ENCODE measurements around the gene EIPR1.
"Not testable (repeated sequence)": the region's sequence is repeated elsewhere in the genome, so short reads cannot be mapped to it uniquely, and the experiment has no call there.

The EIPR1 gene

GRCh38 chr2:3214065-3214464, 163.6 kb downstream of the EIPR1 start:
- no peak for DNase-seq (ENCODE audit: low read depth, low spot score)

GRCh38 chr2:3212984-3213383, 164.6 kb downstream of the EIPR1 start:
- DNase-seq (ENCODE audit: low read depth, low spot score) = no peak

DNA sequence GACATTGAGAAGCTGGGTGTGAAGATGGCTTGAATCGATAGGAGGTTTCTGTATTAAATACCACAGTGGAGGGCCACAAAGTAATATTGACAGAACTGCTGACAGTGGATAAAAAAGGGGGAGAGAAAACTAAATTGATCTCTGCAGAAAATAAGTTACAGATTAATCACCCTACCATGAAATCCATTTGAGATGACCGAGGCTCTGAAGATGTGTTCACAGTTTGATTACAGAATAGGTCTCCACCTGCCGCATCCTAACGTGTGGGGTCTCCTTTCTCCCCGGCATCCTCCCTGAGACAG, 165.6 kb downstream of the EIPR1 start:
- no peak for DNase-seq (ENCODE audit: low read depth, low spot score)

DNA sequence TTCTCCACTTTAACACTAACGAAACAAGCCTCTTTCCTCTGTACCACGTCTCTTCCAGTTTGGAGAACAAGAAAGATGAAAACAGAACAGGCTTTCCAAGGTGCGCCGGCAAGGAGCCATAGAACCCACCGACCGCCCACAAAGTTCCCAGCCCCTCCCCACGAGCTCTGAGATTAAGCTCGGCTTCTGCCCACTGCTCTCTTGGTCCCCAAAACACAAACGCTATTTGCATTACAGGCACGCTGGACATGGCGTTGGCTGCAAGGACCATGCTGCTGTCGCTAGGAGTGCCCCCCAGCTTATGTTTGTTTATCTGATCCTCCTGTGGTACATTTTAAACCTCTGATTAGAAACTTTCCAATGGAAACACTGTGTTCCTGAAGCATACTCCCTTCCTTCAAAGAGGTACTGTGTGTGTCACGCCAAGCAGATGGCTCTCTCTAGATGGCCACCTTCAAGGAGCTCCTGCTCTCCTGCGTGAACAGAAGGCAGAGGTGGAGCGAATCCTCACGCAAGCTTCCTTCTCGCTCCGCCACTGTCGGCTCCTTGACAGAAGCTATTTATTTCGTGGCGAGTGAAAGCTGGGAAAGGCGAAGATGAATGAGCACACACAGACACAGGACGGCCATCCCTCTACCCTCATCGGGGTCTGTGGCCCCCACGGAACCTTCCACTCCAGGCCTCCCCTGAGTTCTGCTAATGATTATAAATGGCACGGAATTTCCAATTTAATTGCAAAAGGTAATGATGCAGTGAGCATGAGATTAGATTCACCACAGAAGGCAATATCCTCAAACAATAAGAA, 166.2 kb downstream of the EIPR1 start:
- DNase-seq (ENCODE audit: low read depth, low spot score) = no peak

DNA sequence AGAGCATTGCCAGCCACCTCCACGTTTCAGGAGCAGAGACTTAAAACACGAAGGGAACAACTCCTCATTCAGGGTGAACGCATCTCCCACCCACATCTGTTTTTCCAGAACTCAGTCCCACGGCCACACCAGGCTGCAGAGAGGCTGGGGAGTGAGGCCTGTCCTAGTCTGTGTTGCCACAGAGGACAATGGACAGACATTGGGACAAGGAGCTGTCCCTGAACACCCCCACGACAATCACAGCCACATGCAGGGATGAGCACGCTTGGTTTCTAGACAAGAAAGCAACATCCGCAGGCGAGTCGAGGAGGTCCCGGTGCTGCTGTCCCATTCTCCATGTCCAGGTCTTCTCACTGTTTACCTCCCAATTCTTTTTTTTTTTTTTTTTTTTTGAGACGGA, 167.4 kb downstream of the EIPR1 start:
- no peak for DNase-seq (ENCODE audit: low read depth, low spot score)

DNA sequence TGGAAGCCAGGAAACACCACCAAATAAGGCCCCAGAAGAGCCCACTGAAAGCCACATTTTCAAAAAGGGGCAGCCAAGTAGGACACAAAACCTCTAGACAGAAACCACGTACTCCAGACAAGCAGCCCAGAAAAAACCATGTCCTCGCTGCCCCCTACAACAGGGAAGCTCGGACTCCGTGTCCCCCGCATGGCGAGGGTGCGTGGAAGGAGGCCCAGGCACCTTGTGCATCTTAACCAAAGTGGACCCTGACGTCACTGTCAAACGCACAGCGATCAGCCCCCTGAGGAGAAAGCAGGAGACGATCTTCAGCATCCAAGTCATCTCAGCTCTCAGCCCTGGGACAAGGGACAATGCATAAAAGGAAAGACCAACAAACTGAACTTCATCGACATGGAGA, 168.4 kb downstream of the EIPR1 start:
- no peak for DNase-seq (ENCODE audit: low read depth, low spot score)

GRCh38 chr2:3208591-3208990, 169.0 kb downstream of the EIPR1 start:
- no peak for DNase-seq (ENCODE audit: low read depth, low spot score)

DNA sequence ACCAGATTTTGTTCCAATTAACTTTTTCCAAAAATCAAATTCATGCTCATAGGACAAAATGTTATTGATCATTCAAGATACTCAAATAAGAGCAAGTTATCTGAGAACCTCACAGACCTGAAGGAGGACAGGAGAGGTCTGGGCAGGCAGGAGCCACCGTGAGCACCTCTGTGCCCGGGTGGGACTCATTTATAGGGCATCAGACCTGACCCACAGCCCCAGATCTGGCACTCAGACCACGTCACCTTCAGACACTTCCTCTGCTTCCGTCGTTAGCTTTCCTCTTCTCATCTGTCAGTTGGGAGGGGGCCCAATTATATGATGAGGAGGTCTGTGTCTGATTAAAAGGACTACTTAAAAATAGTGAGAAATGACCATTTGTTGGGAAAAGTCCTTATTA, 169.4 kb downstream of the EIPR1 start:
- no peak for DNase-seq (ENCODE audit: low read depth, low spot score)

DNA sequence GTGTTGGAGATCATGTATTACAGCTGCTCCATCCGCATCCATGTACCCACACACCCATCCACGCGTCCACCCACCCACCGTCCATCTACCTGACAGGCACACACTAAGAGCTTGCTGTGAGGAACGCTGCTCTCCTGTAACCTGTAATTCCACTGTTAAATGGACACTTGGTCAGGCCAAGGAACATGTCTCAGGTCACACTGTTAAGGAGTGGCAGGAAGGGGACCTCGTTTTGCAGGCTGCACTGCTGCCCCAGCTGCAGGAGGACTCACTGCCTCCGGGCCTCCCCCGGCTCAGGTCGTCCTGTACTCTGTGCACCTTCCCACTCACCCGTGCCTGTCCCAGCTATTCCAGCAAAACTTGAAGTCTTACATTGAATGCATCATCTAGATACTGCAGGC, 170.5 kb downstream of the EIPR1 start:
- DNase-seq (ENCODE audit: low read depth, low spot score) = no peak

DNA sequence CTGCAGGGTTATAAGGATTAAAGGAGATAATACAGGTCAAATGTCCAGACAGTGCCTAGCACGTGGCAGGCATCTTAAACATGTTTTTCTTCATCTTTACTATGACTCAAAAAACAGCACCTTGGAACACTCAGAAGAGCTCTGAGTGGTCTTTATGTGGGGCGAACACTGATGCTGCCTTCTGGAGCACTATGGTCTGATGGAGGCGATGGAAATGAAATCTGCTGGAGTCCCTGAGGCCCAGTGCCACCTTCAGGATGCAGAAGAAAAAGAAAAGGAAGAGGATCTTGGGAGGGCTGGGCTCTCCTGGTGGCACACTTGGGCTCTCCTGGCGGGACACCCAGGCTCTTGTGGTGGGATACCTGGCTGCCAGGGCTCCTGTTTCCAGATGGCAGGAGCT, 171.8 kb downstream of the EIPR1 start:
- no peak for DNase-seq (ENCODE audit: low read depth, low spot score)

- no peak for DNase-seq (ENCODE audit: low read depth, low spot score)
These were observed 173.4 kb downstream of the EIPR1 start for GRCh38 chr2:3204031-3204821.

DNA sequence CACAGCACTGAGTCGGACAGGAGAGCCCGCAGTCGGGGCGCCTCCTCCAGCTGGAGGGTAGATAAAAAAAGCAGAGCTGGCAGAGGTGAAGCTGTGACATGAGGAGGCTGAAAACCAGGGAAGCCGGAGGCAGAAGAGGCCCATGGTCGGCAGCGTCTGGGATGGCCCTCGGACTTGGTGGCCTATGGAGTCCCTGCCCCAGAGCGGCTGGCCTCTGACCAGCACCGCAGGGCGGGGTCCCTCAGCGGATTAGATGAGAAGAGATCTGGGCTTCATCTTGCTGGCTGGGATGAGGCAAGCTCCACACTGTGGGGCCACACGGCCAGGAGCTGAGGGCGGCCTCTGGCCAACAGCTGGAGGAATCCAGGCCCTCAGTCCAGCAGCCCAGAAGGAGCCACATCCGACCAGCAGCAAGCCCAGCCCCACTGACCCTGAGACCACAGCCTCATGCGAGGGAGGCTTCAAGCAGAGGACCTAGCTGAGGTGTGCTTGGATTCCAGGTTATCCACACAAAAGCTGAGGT, 174.1 kb downstream of the EIPR1 start:
- DNase-seq (ENCODE audit: low read depth, low spot score) = no peak

- no peak for DNase-seq (ENCODE audit: low read depth, low spot score)
These were observed 174.7 kb downstream of the EIPR1 start for GRCh38 chr2:3202926-3203325.

GRCh38 chr2:3201281-3201680, 176.3 kb downstream of the EIPR1 start:
- no peak for DNase-seq (ENCODE audit: low read depth, low spot score)

GRCh38 chr2:3200420-3200939, 177.1 kb downstream of the EIPR1 start:
- DNase-seq (ENCODE audit: low read depth, low spot score) = no peak

- no peak for DNase-seq (ENCODE audit: low read depth, low spot score)
These were observed 177.8 kb downstream of the EIPR1 start for GRCh38 chr2:3199627-3200345.

- DNase-seq (ENCODE audit: low read depth, low spot score) = not testable (repeated sequence)
These were observed 178.9 kb downstream of the EIPR1 start for GRCh38 chr2:3198671-3199192.

- DNase-seq (ENCODE audit: low read depth, low spot score) = no peak
These were observed 179.5 kb downstream of the EIPR1 start for GRCh38 chr2:3198119-3198518.

DNA sequence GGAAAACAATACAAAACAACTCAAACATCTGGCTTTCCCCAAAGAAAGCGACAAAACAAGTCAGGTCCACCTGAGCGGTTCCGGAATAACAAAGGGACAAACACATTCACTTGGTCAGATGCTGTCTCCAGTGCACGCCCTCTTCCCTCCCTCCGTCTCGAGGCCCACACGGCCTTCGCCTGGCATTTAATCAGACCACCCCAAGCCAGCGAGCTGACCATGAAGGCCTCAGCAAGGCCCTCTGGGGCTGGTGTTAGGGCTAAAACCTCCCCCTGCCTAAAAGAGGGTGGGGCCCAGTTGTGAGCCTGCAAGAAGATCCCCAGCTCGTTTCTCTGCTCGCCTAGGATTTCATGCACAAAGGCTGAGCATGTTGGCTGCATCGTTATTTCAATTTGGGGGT, 180.3 kb downstream of the EIPR1 start:
- DNase-seq (ENCODE audit: low read depth, low spot score) = no peak

- no peak for DNase-seq (ENCODE audit: low read depth, low spot score)
These were observed 180.9 kb downstream of the EIPR1 start for GRCh38 chr2:3196716-3197115.

DNA sequence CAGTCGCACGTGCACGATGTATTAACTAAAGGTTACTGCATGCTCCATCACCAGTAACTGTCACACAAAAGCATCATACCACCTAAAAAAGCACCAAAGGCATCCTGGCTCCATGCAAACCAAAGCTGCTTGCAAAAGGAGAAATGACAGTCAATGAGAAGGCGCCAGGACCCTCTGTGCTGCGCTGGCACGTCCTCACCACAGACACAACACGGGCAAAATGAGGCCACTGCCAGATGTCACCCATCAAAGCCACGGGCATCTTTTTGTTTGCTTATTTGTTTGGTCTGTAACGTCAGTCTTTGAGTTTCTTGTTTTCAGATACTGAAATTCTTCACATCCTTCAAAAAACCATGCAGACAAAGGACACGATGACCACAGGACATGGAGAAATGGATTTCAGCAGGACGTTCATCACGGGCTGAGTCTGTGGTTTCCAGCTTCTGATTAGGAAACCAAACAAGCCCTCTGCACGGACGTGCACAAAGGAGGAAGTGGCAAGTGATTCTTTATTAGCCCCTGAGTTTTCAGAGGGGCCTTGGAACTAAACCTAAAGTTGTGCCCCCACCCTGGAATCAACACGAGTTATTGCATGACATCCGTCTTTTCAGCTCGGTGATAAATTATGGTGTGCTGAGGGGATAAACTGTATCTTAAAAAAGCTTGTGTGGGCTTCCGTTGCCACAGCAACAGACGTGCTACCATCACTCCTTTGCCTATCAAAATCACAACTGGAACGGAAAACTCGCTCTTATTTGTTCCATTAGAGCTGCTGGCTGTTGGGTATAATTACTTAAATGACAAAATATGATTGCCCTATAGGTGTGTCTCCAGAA, 181.8 kb downstream of the EIPR1 start:
- no peak for DNase-seq (ENCODE audit: low read depth, low spot score)

Data from smooth muscle cell of the brain vasculature (primary cell).